HG03280 (cell line): ENCODE data around the gene TMEM271.
"Not testable (repeated sequence)": the region's sequence is repeated elsewhere in the genome, so short reads cannot be mapped to it uniquely, and the experiment has no call there.

Experiments used
- ATAC-seq: cut with Tn5 transposase; IDR thresholded peaks from one replicate; pipeline ENCODE4 v1.9.1; 2021; ENCODE audit warnings: mild to moderate bottlenecking, moderate library complexity; ENCODE audit not compliant: unreplicated experiment

TMEM271 gene

GRCh38 chr4:610411-611261 lies 34.5 kb upstream of the TMEM271 start:
- ATAC-seq, result no peak

GRCh38 chr4:609400-610050 lies 33.4 kb upstream of the TMEM271 start:
- no peak for ATAC-seq

- no peak for ATAC-seq
These were observed 32.1 kb upstream of the TMEM271 start for GRCh38 chr4:608236-608635.

GRCh38 chr4:605702-606425 lies 29.8 kb upstream of the TMEM271 start:
- ATAC-seq, result no peak

GRCh38 chr4:604131-604530 lies 28.0 kb upstream of the TMEM271 start:
- ATAC-seq, result no peak

GRCh38 chr4:602559-602942 lies 26.5 kb upstream of the TMEM271 start:
- no peak for ATAC-seq

GRCh38 chr4:601612-602558 lies 25.8 kb upstream of the TMEM271 start:
- ATAC-seq, result no peak

- no peak for ATAC-seq
These were observed 24.9 kb upstream of the TMEM271 start for GRCh38 chr4:600850-601515.

- ATAC-seq, result no peak
These were observed 24.1 kb upstream of the TMEM271 start for GRCh38 chr4:600166-600565.

GRCh38 chr4:598925-599324 lies 22.8 kb upstream of the TMEM271 start:
- no peak for ATAC-seq

- ATAC-seq, result no peak
These were observed 16.9 kb upstream of the TMEM271 start for GRCh38 chr4:592825-593520.

- ATAC-seq, result not testable (repeated sequence)
These were observed 16.1 kb upstream of the TMEM271 start for GRCh38 chr4:592178-592577.

GRCh38 chr4:590313-590841 lies 14.3 kb upstream of the TMEM271 start:
- ATAC-seq, result no peak

- ATAC-seq, result no peak
These were observed 13.3 kb upstream of the TMEM271 start for GRCh38 chr4:589219-589963.

- no peak for ATAC-seq
These were observed 12.3 kb upstream of the TMEM271 start for GRCh38 chr4:588351-588849.

- no peak for ATAC-seq
These were observed 11.7 kb upstream of the TMEM271 start for GRCh38 chr4:587671-588350.

GRCh38 chr4:583820-584219 lies 7.7 kb upstream of the TMEM271 start:
- no peak for ATAC-seq
